Body of pancreas (tissue), 4 donors: ENCODE results near the gene LRCH1. TPM values are rescaled to one million over a fixed set of nuclear protein-coding genes. Genes with fewer than 3 reads are reported as not detected.

ENCODE experiments used
- ATAC-seq: fragments of 150-250 bp; one replicate; pipeline ENCODE4 v1.9.1; 2016
- DNase-seq, 4 donors: peaks; one replicate each; pipeline ENCODE4 v3.0.0-alpha.2; 2019
- H3K27ac ChIP-seq, 4 donors: fragments of 200-600 bp; sonication (generic); 1 replicate in 3 of 4; 2 replicates in 1 of 4; pipeline versions ENCODE4 v1.5.1 to v1.6.1; 2016 to 2019; ENCODE audit warnings: mild to moderate bottlenecking in 1 of 4, mixed read lengths in 1 of 4, moderate library complexity in 1 of 4
- H3K27me3 ChIP-seq, 2 donors: fragments of 200-600 bp; sonication (generic); one replicate each; pipeline ENCODE4 v1.6.0; 2016; ENCODE audit warnings: mild to moderate bottlenecking in 1 of 2
- H3K36me3 ChIP-seq, 2 donors: fragments of 200-600 bp; sonication (generic); replicated peaks in 1 of 2; 2 replicates each; pipeline ENCODE4 v1.5.1; 2016; ENCODE audit warnings: low read depth in 2 of 2; ENCODE audit not compliant: insufficient read depth in 1 of 2
- H3K4me1 ChIP-seq: fragments of 200-600 bp; sonication (generic); one replicate; pipeline ENCODE4 v1.6.0; 2016
- H3K4me3 ChIP-seq, 2 donors: fragments of 200-600 bp; sonication (generic); 1 replicate in 1 of 2; 2 replicates in 1 of 2; pipeline ENCODE4 v1.5.1; 2016 to 2019
- H3K9me3 ChIP-seq, 3 donors: fragments of 200-600 bp; sonication (generic); 1 replicate in 2 of 3; 2 replicates in 1 of 3; pipeline ENCODE4 v1.5.1; 2016
- CTCF ChIP-seq, 7 experiments: fragments of 450-650 bp in 4 of 7; fragments of 200-600 bp in 3 of 7; sonication (generic) in 3 of 7; IDR thresholded peaks; one replicate each; pipeline ENCODE4 v1.5.1; 2016 to 2019; ENCODE audit warnings: antibody characterized with exemption in 7 of 7
- POLR2A ChIP-seq, 3 donors: fragments of 450-650 bp; IDR thresholded peaks; one replicate each; pipeline ENCODE4 v1.6.1; 2016; ENCODE audit warnings: antibody characterized with exemption in 3 of 3, mild to moderate bottlenecking in 2 of 3
- WGBS, 2 donors: methylation state at CpG; one replicate each; pipeline ENCODE4 v1.1.5; 2017; 5-methylcytosine and 5-hydroxymethylcytosine counted together
- intact Hi-C: fragments of 100-400 bp; cut with DNase I; formaldehyde crosslinking; loops from one replicate; pipeline ENCODE4 v1.15.1; 2023
- total RNA-seq, 2 donors: library from RNA; depleted of rRNA; stranded (reverse); fragments of >200 nt; gene quantifications; one replicate each; pipeline ENCODE4 v1.1.0, GENCODE V29; 2016

The LRCH1 gene
- total RNA-seq, 2 donors from 2014 or later, result 7.3 to 8.6 TPM

- TF ChIP-seq POLR2A (IDR thresholded peaks at IDR 0.05) (no peak), CTCF (IDR thresholded peaks at IDR 0.05) (no peak)
Observed at GRCh38 chr13:46687810-46688209, 134.8 kb downstream of the LRCH1 start.

DNA sequence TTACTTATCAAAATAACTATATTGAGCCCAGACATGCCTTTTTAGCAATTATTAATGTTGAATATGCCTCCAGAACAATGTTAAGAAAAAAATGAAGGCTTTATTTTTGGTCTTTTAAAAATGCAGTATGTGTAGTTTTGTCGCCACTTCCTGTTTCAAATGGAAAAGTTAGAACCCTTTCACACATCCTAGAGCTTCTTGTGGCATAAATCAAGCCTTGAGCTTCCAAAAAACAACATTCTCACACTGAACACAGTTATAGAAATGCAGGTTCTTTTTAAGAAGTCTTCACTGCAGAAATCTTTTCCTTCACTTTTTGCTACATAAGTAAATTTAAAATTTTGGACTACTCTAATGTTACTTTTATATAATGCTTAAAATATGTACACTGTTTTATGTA lies 135.3 kb downstream of the LRCH1 start:
- H3K4me3 ChIP-seq, result no peak overlapping the region
- H3K27me3 ChIP-seq, result no peaks in the 10 kb centered on the region
- ATAC-seq, result no peak
- H3K36me3 ChIP-seq, result no peaks in the 10 kb centered on the region
- H3K4me1 ChIP-seq, result peaks cover 30% of the 10 kb centered on the region
- H3K27ac ChIP-seq, result no peak overlapping the region
- TF ChIP-seq CTCF (IDR thresholded peaks at IDR 0.05) (no peak), POLR2A (IDR thresholded peaks at IDR 0.05) (no peak)
- no peak for DNase-seq
- WGBS, 2 donors, result 86% methylated on average over 1 of the region's 1 CpG
- H3K9me3 ChIP-seq, result no peaks in the 10 kb centered on the region
- intact Hi-C loops, result no loop called here

More at GRCh38 chr13:46687810-46688209, 134.8 kb downstream of the LRCH1 start:
- WGBS, 2 donors, result 10 to 11% methylated on average over 1 of the region's 1 CpG
- H3K27me3 ChIP-seq, result no peaks in the 10 kb centered on the region
- ATAC-seq (peak; percentile 88), DNase-seq (peak; percentile 22 to 54 (median 30))
- no peaks in the 10 kb centered on the region for H3K36me3 ChIP-seq
- H3K9me3 ChIP-seq, result no peaks in the 10 kb centered on the region
- peaks cover 30% of the 10 kb centered on the region for H3K4me1 ChIP-seq
- H3K27ac ChIP-seq, result no peak overlapping the region
- H3K4me3 ChIP-seq, result no peak overlapping the region
- intact Hi-C loops, result no loop called here

DNA sequence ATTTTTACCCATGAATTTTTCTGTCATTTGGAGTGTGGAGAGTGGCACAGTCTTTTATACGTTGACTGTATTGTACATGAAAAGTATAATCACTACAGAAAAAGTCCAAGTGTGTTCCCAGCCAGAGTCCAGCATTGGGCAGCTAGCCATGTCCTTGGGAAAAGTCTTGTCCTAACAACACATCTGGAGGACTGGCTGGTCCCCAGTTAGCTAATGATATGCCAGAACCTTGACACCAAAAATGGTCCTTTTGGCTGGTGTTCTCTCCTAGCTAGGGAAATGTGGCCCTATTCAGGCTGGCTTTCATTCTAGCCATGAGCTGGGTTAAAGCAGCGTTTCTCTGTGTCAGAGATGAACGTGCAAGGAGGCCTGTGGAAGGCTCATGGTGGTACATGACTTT lies 145.0 kb downstream of the LRCH1 start:
- Histone ChIP-seq H3K4me1 (peaks cover 11% of the 10 kb centered on the region), H3K27ac (no peak overlapping the region), H3K4me3 (no peak overlapping the region), H3K36me3 (peaks cover 0 to 4% of the 10 kb centered on the region in 2 donors), H3K27me3 (no peaks in the 10 kb centered on the region), H3K9me3 (no peaks in the 10 kb centered on the region)
- ATAC-seq, result peak; percentile 79
- intact Hi-C loops, result no loop called here
- TF ChIP-seq POLR2A (IDR thresholded peaks at IDR 0.05), result no peak
- no peak for TF ChIP-seq CTCF (IDR thresholded peaks at IDR 0.05)
- WGBS, 2 donors, result 41 to 49% methylated on average over 3 of the region's 3 CpGs
- DNase-seq, result peak; percentile 75 to 84 (median 78)

DNA sequence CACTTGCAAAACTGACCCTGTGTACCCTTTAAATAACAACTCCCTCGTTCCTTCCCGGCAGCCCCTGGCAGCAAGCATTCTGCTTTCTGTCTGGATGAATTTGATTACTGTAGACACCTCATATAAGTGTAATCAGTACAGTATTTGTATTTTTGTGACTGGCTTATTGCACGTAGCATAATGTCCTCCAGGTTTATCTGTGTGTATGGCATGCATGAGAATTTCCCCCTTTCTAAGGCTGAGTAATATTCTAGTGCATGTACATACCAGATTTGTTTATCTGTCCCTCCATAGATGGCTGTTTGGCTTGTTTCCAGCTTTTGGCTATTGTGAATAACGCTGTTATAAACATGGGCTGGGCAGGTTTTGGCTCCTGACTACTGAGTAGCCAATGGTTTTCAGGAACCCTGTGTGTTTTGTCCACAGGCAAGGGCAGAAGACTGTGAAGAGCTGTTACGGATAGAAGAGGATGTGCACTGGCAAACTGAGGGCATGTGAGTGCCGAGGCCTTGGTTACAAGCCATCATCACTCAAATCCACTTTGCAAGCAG lies 146.0 kb downstream of the LRCH1 start:
- TF ChIP-seq POLR2A (IDR thresholded peaks at IDR 0.05), result no peak
- TF ChIP-seq CTCF (IDR thresholded peaks at IDR 0.05), result no peak
- no peak for ATAC-seq
- Histone ChIP-seq H3K36me3 (peaks cover 0 to 4% of the 10 kb centered on the region in 2 donors), H3K4me1 (peaks cover 11% of the 10 kb centered on the region), H3K4me3 (no peak overlapping the region), H3K27ac (no peak overlapping the region), H3K27me3 (no peaks in the 10 kb centered on the region), H3K9me3 (no peaks in the 10 kb centered on the region)
- intact Hi-C loops, result no loop called here
- DNase-seq, result no peak
- WGBS, 2 donors, result 79 to 84% methylated on average over 6 of the region's 6 CpGs

DNA sequence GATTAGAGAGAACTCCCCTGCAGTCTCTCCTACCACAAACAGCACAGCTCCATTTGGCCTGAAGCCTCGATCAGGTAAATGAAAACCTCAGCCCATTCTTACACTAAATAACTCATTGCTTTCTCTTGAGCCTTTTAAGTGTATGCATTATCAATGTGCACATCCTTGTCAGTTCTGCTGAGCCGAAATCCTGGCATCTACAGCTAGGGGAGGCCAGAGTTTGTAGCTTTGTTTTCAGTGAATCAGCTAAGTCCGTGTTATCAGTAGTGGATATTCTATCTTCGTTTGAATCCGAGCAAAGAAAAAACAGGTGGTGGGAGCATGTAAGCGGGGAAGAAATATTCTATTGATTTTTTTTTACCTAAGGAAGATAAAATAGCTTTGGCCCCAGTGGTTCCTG lies 159.6 kb downstream of the LRCH1 start:
- WGBS, 2 donors, result 52 to 72% methylated on average over 6 of the region's 6 CpGs
- no peak for TF ChIP-seq POLR2A (IDR thresholded peaks at IDR 0.05)
- TF ChIP-seq CTCF (IDR thresholded peaks at IDR 0.05), result no peak
- no peak overlapping the region for H3K27ac ChIP-seq
- ATAC-seq, result no peak
- no peak for DNase-seq
- no peaks in the 10 kb centered on the region for H3K36me3 ChIP-seq
- H3K4me1 ChIP-seq, result no peaks in the 10 kb centered on the region
- H3K9me3 ChIP-seq, result no peaks in the 10 kb centered on the region
- H3K27me3 ChIP-seq, result no peaks in the 10 kb centered on the region
- no peak overlapping the region for H3K4me3 ChIP-seq
- intact Hi-C loops, result no loop called here
